Measurements from ENCODE around the gene SNAI1. TPM values are rescaled to one million over a fixed set of nuclear protein-coding genes. Genes with fewer than 3 reads are reported as not detected.

The SNAI1 gene
- total and polyA plus RNA-seq, 2 donors (not counting 1 experiment from before 2014, with no cell fraction given): 4.3 to 4.9 TPM

GRCh38 chr20:49938173-49939163 is 44.3 kb upstream of the SNAI1 start:
- Histone ChIP-seq H3K9ac (ENCODE audit: low read length) (no peak overlapping the region), H4K20me1 (ENCODE audit: control insufficient read depth, insufficient read depth, low read length, poor library complexity, severe bottlenecking) (peaks cover 65% of the 10 kb centered on the region), H3K27me3 (replicated peaks in 1 of 4; ENCODE audit: control extremely low read depth in 1 of 4, control insufficient read depth in 3 of 4, insufficient read depth in 4 of 4, low read length in 3 of 4) (no peaks in the 10 kb centered on the region), H3K36me3 (replicated peaks in 1 of 2; ENCODE audit: control extremely low read depth in 1 of 2, control insufficient read depth in 1 of 2, extremely low read depth in 1 of 2, insufficient read depth in 2 of 2, low read length in 1 of 2) (peaks cover 6 to 27% of the 10 kb centered on the region in 2 experiments), H3K4me1 (ENCODE audit: control insufficient read depth in 2 of 2, insufficient read depth in 2 of 2, low read length in 2 of 2) (peaks cover 33 to 42% of the 10 kb centered on the region in 2 donors), H3K4me2 (replicated peaks; ENCODE audit: low read depth, low read length, poor library complexity, severe bottlenecking) (peak overlapping the region; percentile 87), H3K79me2 (ENCODE audit: control insufficient read depth, insufficient read depth, low read length) (peaks cover 78% of the 10 kb centered on the region), H3K4me3 (ENCODE audit: control extremely low read depth in 1 of 5, extremely low read depth in 1 of 5, insufficient read depth in 1 of 5, low read depth in 2 of 5, low read length in 4 of 5) (no peak overlapping the region), H3K27ac (ENCODE audit: low read length in 2 of 2) (peak overlapping the region in 1 of 2 donors; percentile 9), H3K9me3 (ENCODE audit: control extremely low read depth in 1 of 3, control insufficient read depth in 2 of 3, insufficient read depth in 1 of 3, low read length in 2 of 3) (no peaks in the 10 kb centered on the region), H2AFZ (ENCODE audit: insufficient read depth, low read depth, low read length, poor library complexity, severe bottlenecking) (no peak overlapping the region)
- ATAC-seq (ENCODE audit: low read depth) (no peak), DNase-seq (no peak)
- ChIA-PET CTCF (interaction anchor here (1.3 to 2.3 kb wide), 2 partner anchors 40 to 238 kb away, joined by 3 to 12 read pairs; no protein-coding TSS in a partner anchor), POLR2A (no interaction called here)
- peaks cover 53% of the 10 kb centered on the region for H3K4me1 Mint-ChIP-seq
- WGBS (ENCODE audit: insufficient coverage): 93% methylated on average over 12 of the region's 12 CpGs
- no peak for TF ChIP-seq CTCF (IDR thresholded peaks at IDR 0.05)
- no peak for TF ChIP-seq EZH2 (IDR thresholded peaks at IDR 0.05; ENCODE audit: borderline replicate concordance, insufficient read depth, low read depth, low read length, poor library complexity, severe bottlenecking)
- peak overlapping the region; percentile 63 for H3K4me3 Mint-ChIP-seq
- H3K9me3 Mint-ChIP-seq (ENCODE audit: insufficient read depth): no peaks in the 10 kb centered on the region
- no peaks in the 10 kb centered on the region for H3K27me3 Mint-ChIP-seq
- H3K27ac Mint-ChIP-seq: peak overlapping the region; percentile 20
- intact Hi-C loops (cut with micrococcal nuclease): loop anchor here (5.0 kb wide), 3 partner anchors 126 to 794 kb away; partner anchors contain the start of genes PARD6B and SLC9A8

GRCh38 chr20:49941456-49941855 is 41.3 kb upstream of the SNAI1 start:
- H3K36me3 ChIP-seq (replicated peaks in 1 of 2; ENCODE audit: control extremely low read depth in 1 of 2, control insufficient read depth in 1 of 2, extremely low read depth in 1 of 2, insufficient read depth in 2 of 2, low read length in 1 of 2): peaks cover 12 to 48% of the 10 kb centered on the region in 2 experiments
- peaks cover 82% of the 10 kb centered on the region for H3K79me2 ChIP-seq (ENCODE audit: control insufficient read depth, insufficient read depth, low read length)
- Mint-ChIP-seq H3K4me3 (no peak overlapping the region), H3K9me3 (ENCODE audit: insufficient read depth) (no peaks in the 10 kb centered on the region), H3K27ac (peak overlapping the region; percentile 37), H3K4me1 (peaks cover 45% of the 10 kb centered on the region), H3K27me3 (no peaks in the 10 kb centered on the region)
- ATAC-seq (ENCODE audit: low read depth): no peak
- no peak overlapping the region for H2AFZ ChIP-seq (ENCODE audit: insufficient read depth, low read depth, low read length, poor library complexity, severe bottlenecking)
- DNase-seq: no peak
- no peak overlapping the region for H3K4me3 ChIP-seq (ENCODE audit: control extremely low read depth in 1 of 5, extremely low read depth in 1 of 5, insufficient read depth in 1 of 5, low read depth in 2 of 5, low read length in 4 of 5)
- TF ChIP-seq CTCF (IDR thresholded peaks at IDR 0.05): no peak
- TF ChIP-seq EZH2 (IDR thresholded peaks at IDR 0.05; ENCODE audit: borderline replicate concordance, insufficient read depth, low read depth, low read length, poor library complexity, severe bottlenecking): no peak
- H3K4me2 ChIP-seq (replicated peaks; ENCODE audit: low read depth, low read length, poor library complexity, severe bottlenecking): no peak overlapping the region
- ChIA-PET POLR2A (no interaction called here), CTCF (interaction anchor here (0.6 to 0.8 kb wide), 2 partner anchors 18 to 237 kb away, joined by 3 to 5 read pairs; no protein-coding TSS in a partner anchor)
- no peaks in the 10 kb centered on the region for H3K9me3 ChIP-seq (ENCODE audit: control extremely low read depth in 1 of 3, control insufficient read depth in 2 of 3, insufficient read depth in 1 of 3, low read length in 2 of 3)
- intact Hi-C loops (cut with micrococcal nuclease): no loop called here
- H3K27ac ChIP-seq (ENCODE audit: low read length in 2 of 2): no peak overlapping the region
- H4K20me1 ChIP-seq (ENCODE audit: control insufficient read depth, insufficient read depth, low read length, poor library complexity, severe bottlenecking): peaks cover 84% of the 10 kb centered on the region
- WGBS (ENCODE audit: insufficient coverage): 98% methylated on average over 12 of the region's 15 CpGs
- peaks cover 21 to 26% of the 10 kb centered on the region in 2 donors for H3K4me1 ChIP-seq (ENCODE audit: control insufficient read depth in 2 of 2, insufficient read depth in 2 of 2, low read length in 2 of 2)
- H3K27me3 ChIP-seq (replicated peaks in 1 of 4; ENCODE audit: control extremely low read depth in 1 of 4, control insufficient read depth in 3 of 4, insufficient read depth in 4 of 4, low read length in 3 of 4): no peaks in the 10 kb centered on the region
- no peak overlapping the region for H3K9ac ChIP-seq (ENCODE audit: low read length)

All from B cell (primary cell).